ENCODE results near the gene CHTOP. TPM values are rescaled to one million over a fixed set of nuclear protein-coding genes. Genes with fewer than 3 reads are reported as not detected.

CHTOP gene
- total RNA-seq, 1 donor from 2014 or later: 114 TPM

- Mint-ChIP-seq H3K27me3 (ENCODE audit: low read depth) (no peaks in the 10 kb centered on the region), H3K27ac (peak overlapping the region; percentile 97), H3K9me3 (no peaks in the 10 kb centered on the region), H3K4me1 (peaks cover 44% of the 10 kb centered on the region), H3K36me3 (peaks cover 15% of the 10 kb centered on the region), H3K4me3 (peak overlapping the region; percentile 80)
- TF ChIP-seq CTCF (IDR thresholded peaks at IDR 0.05; ENCODE audit: unreplicated experiment): no peak
- DNase-seq (ENCODE audit: low spot score in 2 of 2, unreplicated experiment in 2 of 2): no peak
Observed at GRCh38 chr1:153626477-153626903, 7.4 kb upstream of the CHTOP start.

GRCh38 chr1:153626904-153627714 lies 6.8 kb upstream of the CHTOP start, which contains the start of gene S100A13:
S100A13 (minus strand) TSS chr1:153627505; CDS start chr1:153626472, 1,033 bp downstream.
- peak; percentile 62 for TF ChIP-seq CTCF (IDR thresholded peaks at IDR 0.05; ENCODE audit: unreplicated experiment)
- H3K4me3 Mint-ChIP-seq: peak within 1 kb of the TSS; percentile 80
- H3K27me3 Mint-ChIP-seq (ENCODE audit: low read depth): no peaks in the 10 kb centered on the region
- peak; percentile 60 to 81 for DNase-seq (ENCODE audit: low spot score in 2 of 2, unreplicated experiment in 2 of 2)
- peaks cover 44% of the 10 kb centered on the region for H3K4me1 Mint-ChIP-seq
- peaks cover 16% of the 10 kb centered on the region for H3K36me3 Mint-ChIP-seq
- no peaks in the 10 kb centered on the region for H3K9me3 Mint-ChIP-seq
- peak within 1 kb of the TSS; percentile 97 for H3K27ac Mint-ChIP-seq

GRCh38 chr1:153627715-153628626 lies 5.9 kb upstream of the CHTOP start, which contains the start of gene S100A1:
S100A1 (plus strand) TSS chr1:153628434; CDS start chr1:153630522, 2,088 bp downstream.
- Mint-ChIP-seq H3K4me1 (peaks cover 44% of the 10 kb centered on the region), H3K9me3 (no peaks in the 10 kb centered on the region), H3K27ac (peak within 1 kb of the TSS; percentile 97), H3K4me3 (peak within 1 kb of the TSS; percentile 80), H3K27me3 (ENCODE audit: low read depth) (no peaks in the 10 kb centered on the region), H3K36me3 (peaks cover 11% of the 10 kb centered on the region)
- DNase-seq (ENCODE audit: low spot score in 2 of 2, unreplicated experiment in 2 of 2): no peak
- TF ChIP-seq CTCF (IDR thresholded peaks at IDR 0.05; ENCODE audit: unreplicated experiment): peak; percentile 18

GRCh38 chr1:153628638-153629342 lies 5.1 kb upstream of the CHTOP start:
- H3K4me1 Mint-ChIP-seq: peaks cover 42% of the 10 kb centered on the region
- no peak for DNase-seq (ENCODE audit: low spot score in 2 of 2, unreplicated experiment in 2 of 2)
- H3K27me3 Mint-ChIP-seq (ENCODE audit: low read depth): no peaks in the 10 kb centered on the region
- H3K27ac Mint-ChIP-seq: peak overlapping the region; percentile 3
- TF ChIP-seq CTCF (IDR thresholded peaks at IDR 0.05; ENCODE audit: unreplicated experiment): no peak
- H3K9me3 Mint-ChIP-seq: no peaks in the 10 kb centered on the region
- peaks cover 7% of the 10 kb centered on the region for H3K36me3 Mint-ChIP-seq
- H3K4me3 Mint-ChIP-seq: no peak overlapping the region

GRCh38 chr1:153629343-153629665 lies 4.6 kb upstream of the CHTOP start:
- Mint-ChIP-seq H3K27me3 (ENCODE audit: low read depth) (no peaks in the 10 kb centered on the region), H3K9me3 (no peaks in the 10 kb centered on the region), H3K4me3 (no peak overlapping the region), H3K27ac (peak overlapping the region; percentile 82), H3K36me3 (peaks cover 3% of the 10 kb centered on the region), H3K4me1 (peaks cover 37% of the 10 kb centered on the region)
- TF ChIP-seq CTCF (IDR thresholded peaks at IDR 0.05; ENCODE audit: unreplicated experiment): no peak
- no peak for DNase-seq (ENCODE audit: low spot score in 2 of 2, unreplicated experiment in 2 of 2)
